HG02763 (cell line): ENCODE measurements around the gene GAS2.
"Not testable (repeated sequence)": the region's sequence is repeated elsewhere in the genome, so short reads cannot be mapped to it uniquely, and the experiment has no call there.

ENCODE experiments used
- ATAC-seq: cut with Tn5 transposase; IDR thresholded peaks from one replicate; pipeline ENCODE4 v1.9.1; 2021; ENCODE audit warnings: mild to moderate bottlenecking, moderate library complexity; ENCODE audit not compliant: unreplicated experiment

Gene GAS2

DNA sequence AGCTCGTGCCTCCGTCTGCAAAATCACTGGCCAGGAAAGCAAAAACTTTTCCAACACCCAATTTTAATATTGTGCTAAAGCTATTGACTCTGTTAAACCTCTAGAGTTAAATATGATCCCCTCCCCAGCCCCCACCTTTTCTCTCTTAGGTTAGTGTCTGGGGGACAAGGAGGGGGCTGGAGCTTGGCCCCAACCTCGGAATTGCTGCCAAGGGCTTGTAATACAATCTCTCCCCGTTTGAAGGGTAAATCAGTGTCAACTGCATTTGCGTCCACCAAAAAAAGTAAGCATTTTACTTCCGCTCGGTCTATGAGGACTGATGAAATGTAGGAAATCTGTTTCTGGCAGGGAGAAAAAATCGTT, at the start of gene GAS2:
GAS2 (plus strand) TSS at position 287 of the 363 bp plus-strand sequence. CDS start 8,259 bp downstream, outside the sequence.
- ATAC-seq: peak; percentile 11

DNA sequence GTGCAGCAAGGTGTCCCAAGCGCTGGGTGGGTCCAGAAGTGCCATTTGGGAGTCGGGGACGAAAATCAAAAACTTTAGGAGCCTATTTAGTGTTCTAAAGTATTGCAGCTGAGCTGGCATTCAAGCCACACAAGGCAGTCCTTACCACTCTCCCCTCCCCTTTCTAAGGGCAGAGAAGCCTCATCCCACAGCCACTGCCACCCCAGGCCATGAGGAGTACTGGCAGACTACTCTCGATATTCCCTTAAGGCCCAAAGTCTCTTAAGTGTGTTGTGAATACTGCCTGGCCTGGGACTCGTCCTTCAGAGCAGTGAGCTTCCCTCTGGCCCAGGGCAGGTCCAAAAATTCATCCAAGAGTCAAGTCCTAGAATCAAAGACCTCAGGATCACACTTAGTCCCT, 48.5 kb upstream of the GAS2 start:
- no peak for ATAC-seq

DNA sequence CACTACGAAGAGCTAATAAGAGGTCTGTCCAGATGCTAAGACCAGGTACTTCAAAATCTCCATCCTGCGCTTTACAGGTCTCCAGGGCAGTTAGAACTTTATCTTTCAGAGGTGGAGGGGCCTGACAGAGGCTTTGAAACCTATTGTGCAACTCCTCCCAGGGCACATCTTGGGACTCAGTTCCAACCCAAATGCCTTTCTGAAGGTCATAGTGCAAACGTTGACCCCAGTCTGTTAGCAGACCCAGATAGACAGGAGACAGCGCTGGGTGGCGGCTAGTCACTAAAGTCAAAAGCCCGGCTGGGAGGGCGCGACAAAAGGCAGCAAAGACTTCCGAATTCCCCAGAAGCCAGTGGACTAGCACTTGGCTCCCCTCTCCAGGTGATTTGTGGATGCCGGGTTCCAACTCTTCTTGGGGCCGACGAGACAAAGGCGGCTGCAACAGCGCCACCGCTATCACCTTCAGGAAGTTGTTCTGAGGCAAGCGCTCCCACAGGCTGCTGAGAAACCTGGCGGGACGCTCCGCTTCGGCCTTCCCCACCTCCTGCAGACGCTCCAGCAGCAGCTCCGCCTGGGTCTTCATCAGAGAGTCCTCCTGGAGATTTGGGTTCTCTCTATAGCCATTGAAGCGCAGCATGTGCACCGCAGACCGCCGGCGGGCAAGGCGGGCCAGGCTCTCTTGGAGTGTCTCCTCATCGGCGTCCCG, 41.5 kb upstream of the GAS2 start:
- peak; percentile 51 for ATAC-seq

DNA sequence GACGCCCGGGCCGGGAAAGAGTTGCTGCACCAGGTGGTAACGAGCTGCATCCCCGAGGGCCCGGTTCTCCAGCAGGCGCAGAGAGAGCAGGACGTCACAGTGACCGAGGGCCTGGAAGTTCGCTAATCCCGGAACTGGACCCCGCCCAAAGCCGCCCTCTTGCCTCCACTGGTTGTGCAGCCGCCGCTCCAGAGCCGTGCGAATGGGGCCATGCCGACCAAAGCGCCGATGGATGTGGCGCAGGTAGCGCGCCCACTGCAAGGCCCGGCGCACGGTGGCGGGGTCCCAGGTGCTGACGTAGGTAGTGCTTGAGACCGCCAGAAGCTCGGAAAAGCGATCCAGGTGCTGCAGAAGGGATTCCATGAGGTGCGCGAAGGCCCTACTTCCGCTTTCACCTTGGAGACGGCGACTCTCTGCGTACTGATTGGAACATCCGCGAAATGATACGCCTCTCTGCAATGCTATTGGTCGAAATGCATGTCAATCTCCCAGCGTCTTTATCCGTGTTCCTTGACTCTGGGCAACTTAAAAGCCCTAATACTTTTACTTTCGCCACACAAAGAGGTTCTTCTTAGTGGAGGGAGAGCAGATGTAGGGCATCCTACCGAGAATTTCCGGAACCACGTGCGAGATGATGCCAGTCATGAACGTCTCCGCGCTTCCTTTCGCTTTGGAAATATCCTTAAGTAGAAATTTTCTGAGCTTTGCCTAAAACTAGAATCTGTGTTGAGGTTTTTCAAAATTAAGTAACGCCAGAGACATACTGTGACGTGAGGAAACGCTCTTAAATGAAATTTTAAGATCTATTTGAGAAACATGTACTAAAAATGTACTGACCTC, 40.7 kb upstream of the GAS2 start, which contains the start of gene FANCF:
FANCF (minus strand) TSS at position 376 of the 840 bp plus-strand sequence; CDS start at position 363, 13 bp downstream.
- peak; percentile 96 for ATAC-seq

DNA sequence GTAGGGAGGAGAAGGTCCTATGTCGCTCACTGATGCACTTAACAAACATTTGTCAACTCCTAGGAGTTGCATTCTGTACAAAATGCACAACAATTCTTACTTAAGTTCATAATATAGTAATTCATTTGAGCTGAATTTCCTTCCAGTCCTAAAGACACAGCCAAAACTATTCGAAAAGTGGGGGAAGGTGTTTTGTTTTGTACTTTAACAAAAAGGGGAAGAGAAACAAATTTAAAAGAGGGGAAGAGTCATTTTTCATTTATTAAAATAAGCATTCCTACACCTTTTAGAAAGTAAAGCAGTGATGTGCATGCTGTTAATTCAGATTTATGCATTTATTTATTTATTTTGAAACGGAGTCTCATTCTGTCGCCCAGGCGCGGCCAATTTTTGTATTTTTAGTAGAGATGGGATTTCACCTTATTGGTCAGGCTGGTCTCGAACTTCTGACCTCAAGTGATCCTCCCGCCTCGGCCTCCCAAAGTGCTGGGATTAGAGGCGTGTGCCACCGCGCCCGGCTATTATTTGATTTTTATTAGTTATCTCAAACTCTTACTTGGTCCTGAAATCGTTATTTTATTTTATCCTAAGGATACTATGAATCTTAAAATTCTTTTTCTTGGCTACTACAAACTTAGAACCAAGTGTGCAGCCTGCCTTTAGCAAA, 39.7 kb upstream of the GAS2 start:
- ATAC-seq: no peak

DNA sequence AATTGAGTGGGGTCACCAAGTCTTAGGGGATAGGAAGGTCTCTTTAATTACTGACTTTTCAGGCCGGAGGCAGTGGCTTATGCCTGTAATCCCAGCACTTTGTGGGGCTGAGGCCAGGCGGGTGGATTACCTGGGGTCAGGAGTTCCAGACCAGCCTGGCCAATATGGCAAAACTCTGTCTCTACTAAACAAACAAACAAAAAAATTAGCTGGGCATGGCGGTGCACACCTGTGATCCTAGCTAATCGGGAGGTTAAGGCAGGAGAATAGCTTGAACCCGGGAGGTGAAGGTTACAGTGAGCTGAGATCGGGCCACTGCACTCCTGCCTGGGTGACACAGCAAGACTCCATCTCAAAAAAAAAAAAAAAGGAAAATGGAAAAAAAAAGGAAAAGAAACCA, 39.0 kb upstream of the GAS2 start:
- no peak for ATAC-seq

DNA sequence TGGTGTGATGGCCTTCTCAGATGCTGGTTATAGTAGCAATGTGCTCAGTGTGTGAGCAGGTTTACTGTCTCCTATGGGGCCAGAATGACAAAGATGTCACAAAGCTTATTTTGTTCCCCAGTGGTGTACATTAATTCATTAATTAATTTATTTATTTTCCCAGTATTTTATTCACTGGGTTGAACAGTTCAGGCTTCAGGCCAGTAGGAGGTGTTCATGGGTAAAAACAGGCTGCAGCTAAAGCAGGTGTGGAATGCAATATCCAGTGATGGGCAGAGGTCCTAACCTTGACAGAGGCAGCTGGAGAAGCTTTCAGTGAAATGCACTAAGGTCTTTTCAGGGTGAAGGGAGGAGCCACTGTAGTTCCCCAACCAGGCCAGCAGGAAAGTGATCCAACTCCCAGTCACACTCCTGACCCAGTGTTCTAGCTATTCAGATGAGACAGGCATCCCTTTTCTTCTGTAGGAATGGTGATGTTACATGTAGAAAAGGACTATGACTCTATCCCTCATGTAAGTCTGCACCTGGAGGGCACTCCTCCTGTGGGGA, 33.0 kb upstream of the GAS2 start:
- ATAC-seq: no peak

DNA sequence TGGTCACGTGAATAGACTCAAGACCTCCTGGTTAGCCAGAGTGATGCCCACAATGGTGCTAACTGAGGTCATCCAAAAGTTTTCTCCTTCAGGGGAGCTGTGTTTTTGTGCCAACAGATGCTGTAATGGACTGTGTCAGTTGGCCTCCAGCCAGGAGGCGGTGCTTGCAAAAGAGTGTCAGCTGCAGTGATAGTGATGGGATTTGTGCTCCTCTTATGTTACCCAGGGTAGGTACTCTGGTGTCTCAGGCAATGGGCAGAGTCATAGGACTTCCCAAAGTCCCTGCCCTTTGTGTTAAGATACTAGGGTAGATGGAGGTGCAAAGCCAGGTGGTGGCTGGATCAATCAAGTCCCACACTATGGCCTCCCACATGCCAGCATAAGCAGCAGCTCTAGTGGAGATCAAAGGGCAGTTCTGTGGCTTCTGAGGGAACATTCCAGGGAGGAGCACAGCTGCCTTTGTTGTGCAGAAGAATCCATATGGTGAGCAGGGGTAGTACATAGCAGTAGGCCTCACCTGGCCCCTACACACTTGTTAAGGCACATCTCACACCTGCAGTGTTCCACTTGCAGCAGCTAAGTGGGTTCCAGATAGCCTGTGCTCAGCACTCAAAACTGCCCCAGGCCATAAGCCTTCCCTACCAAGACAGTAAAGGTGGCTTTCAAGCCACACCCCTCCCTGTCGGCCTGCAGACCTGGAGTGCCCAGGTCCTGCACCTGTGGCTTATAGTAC, 31.3 kb upstream of the GAS2 start:
- no peak for ATAC-seq

DNA sequence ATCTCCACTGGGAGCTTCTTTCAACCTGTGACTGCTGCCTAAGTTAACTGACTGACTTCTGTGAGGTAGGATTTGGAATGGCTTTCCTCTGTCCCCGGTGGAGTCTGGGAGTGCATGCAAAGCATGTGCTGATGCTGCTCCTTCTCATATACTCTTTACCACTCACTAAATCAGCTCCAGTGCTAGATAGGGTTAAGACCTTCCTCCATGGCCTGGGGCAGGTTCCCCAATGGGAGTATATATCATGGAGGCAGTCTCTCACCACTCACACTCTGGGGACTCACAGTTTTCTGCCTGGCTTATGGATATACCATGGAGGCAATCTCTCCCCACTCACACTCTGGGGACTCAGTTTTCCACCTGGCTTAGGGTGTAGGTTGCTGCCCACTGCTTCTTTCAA, 30.7 kb upstream of the GAS2 start:
- ATAC-seq: no peak

DNA sequence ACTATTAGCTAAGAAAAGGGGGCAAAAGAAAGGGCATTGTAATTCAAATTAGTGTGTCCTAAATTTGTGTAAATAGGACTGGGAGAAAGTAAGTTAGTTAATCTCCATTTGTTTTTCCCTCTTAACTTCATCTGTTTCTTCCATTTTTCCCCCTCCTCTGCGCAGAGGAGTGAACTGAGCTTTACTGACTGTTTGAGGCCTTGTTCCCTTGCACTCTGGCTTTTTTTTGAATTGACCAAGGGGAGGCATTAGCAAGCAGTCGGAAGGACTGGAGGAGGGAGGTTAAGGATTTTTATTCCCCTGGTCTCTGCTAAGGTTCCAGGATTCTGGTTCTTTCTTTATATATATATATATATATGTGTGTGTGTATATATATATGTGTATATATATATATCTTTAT, 25.5 kb upstream of the GAS2 start:
- no peak for ATAC-seq

DNA sequence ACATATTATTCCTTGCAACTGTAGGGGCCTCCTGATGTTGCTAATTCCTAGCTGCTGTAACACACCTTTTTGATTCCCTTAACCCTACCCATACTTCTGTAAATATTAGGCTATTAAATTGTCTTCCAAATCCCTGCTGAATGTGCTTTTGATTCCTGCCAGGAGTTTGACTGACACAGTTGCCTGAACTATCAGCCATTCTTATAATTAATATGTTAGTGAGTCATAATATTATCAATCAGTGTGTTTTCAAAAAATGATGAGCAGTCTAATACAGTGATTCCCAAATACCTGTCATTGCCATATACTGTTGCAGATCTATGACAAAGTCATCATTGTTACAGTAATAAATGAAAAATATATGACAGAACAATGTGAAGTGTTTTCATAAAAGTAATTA, 24.9 kb upstream of the GAS2 start:
- no peak for ATAC-seq

DNA sequence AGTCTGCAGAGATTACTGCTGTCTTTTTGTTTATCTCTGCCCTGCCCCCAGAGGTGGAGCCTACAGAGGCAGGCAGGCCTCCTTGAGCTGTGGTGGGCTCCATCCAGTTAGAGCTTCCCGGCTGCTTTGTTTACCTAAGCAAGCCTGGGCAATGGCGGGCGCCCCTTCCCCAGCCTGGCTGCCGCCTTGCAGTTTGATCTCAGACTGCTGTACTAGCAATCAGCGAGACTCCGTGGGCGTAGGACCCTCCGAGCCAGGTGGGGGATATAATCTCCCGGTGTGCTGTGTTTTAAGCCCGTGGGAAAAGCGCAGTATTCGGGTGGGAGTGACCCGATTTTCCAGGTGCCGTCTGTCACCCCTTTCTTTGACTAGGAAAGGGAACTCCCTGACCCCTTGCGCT, 14.1 kb upstream of the GAS2 start:
- not testable (repeated sequence) for ATAC-seq

DNA sequence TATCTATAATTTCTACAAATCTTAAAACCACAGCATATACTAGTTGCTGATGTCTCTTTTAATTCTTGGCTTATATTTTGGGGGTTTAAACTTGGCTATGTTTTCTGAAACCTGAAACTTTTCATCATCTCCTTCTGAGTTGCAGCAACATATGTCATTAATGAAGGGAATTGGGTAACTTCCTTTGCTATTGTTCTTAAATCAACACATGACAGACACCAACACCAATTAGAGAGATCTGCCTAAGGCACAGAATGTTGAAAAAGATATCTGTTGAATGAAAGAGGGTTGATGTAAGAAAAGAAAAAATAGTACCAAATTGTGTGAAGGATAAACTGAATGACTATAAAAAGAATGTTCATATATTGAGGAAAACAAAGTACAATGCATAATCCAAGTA, 10.3 kb upstream of the GAS2 start:
- ATAC-seq: no peak

DNA sequence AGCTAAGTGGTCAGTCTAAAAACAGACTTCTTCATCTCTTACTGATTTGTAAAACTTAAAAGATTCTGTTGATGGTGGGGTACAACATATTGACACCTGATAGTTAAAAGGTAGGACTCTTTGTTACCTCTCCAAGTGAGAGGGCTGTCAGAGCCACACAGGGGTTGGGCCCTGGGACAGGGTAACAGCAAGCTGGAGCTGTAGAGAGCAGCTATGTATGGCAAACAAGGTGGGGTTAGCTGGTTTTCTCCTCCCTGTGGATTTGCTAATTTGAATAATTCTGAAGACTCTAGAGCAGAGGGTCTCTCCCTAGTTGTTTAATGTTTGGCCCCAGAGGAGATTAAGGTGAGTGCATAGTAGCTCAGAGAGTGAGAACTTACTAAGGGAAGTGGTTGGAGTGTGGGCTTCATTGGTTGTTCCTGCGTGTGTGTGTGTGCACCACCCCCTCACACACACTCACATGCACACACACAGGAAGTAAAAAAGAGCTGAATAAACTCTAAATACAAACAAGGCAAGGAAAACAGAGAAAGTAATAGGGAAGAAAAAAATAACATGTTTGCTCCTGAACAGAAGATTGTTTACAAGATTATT, 9.2 kb upstream of the GAS2 start:
- peak; percentile 95 for ATAC-seq

DNA sequence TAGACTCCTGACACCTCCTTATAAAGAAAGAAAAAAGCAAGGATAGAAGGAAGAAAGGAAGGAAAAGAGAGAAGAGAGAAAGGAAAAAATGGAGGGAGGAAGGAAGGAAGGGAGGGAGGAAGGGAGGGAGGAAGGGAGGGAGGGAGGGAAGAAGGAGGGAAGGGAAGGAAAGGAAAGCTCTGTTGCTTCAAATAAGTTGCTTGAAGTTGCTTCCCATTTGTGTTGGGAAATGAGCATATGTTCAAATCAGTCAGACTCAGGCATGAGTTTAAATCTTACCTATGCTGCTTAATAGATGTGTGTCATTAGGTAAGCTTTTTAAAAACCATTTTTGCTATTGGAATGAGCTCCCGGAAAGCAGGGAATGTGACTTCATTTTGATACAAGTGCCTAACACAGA, 6.6 kb upstream of the GAS2 start:
- ATAC-seq: no peak

DNA sequence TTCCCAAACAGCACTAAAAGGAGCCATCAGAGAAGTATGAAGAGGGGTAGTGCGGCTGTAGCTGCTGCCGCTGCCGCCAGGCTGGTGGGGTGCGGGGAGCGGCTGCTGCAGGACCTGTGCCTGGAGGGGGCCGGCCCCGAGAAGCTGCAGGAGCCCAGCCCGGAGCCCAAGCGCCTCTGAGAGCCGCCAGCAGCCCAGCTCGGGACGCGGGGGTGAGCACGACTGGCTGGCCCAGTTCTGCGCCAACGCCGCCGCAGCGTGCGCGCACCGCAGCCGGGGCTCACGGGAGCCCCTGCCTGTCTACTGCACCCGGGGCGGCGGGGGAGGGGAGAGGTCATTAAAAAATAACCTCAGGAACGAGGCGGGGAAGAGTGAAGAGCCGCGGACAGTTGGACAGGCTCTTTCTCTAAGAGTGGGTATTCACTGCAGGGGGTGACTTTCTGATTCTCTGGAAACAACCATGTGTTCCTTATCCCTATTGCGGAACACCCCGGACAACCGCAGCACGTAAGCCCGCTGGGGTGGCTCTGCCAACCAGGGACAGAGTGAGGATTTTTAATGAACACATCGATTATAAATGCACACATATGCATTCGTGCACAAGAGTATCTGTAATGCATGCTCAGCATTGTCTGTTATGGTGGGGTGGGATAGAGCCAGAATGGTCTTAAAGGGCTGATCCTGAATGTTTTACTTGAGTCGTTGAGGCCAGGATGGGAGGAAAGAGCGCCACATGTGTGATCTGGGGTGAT, 453 bp downstream of the GAS2 start:
- peak; percentile 47 for ATAC-seq

DNA sequence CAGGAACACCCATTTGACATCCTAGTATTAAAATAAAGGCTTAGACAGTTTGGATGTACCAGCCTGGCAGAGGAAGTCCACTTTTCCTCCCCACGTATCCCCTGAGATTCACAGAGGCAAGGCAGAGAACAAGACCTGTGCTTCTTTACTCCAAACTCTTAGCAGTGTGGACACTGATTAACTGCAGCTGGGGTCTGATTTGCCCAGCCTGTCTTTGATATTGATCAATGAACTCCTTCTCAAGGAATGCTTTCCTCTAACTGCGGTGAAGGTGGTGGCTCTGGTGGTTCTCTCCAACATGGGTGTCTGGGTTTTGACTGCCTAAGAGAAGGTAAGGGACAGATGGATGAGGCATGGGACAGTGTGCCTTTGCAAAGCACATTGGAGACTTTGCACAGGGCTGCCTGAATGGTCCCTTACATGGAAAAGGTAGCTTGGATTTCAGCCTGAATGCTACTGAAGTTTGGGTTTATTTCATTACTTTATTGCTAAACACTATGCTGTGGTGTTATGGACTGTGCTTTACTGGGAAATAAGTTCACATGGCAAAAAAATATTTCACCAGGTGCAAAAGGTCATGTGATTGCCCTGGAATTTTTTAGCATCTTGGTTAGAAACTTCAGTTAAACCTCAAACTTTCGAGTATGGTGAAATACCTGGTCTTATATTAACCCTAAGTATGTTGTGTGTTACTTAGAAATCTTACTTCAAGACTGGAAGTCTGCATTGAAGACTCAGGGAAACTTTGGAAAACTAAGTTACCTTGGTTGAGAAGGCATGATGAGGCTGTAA, 1.8 kb downstream of the GAS2 start:
- peak; percentile 38 for ATAC-seq

DNA sequence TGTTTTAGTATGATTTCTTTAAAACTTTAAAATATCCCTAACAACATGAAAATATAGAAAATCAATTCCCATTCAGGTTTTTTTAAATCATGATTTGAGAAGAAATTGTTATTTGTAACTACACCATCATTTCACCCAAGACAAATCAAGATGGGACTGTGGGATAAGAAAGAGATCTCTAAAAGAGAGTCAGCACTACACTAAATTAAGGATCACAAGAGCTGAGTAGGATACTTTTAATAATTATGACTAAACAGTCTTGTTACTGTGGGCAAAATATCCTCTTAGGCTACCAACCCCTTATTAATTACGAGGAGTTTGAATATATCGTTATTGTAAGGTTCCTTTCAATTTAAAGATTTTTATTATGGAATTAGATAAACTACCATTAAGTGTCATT, 3.0 kb downstream of the GAS2 start:
- ATAC-seq: no peak

DNA sequence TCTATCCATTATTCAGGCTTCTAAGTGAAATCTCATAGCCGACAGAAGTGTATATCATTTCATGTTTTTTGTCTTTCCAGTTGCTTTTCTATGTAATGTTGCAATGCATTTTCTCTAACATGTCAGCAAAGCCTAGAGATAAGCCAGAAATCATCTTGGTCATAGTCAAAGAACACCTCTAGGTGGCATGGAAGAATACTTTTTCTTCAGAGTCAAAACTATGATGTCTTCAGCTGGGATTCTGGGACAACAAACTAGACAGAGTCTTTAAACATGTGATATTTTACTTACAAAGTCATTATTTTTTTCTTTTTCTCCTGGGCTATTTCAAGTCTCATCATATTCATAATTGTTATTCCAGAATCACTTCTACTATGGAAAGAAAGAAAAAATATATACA, 4.4 kb downstream of the GAS2 start:
- peak; percentile 32 for ATAC-seq
